ENCODE measurements around the gene TRMT61B. TPM values are rescaled to one million over a fixed set of nuclear protein-coding genes. Genes with fewer than 3 reads are reported as not detected.

The TRMT61B gene
- total RNA-seq, 2 donors from 2014 or later = 11.2 to 12.4 TPM

DNA sequence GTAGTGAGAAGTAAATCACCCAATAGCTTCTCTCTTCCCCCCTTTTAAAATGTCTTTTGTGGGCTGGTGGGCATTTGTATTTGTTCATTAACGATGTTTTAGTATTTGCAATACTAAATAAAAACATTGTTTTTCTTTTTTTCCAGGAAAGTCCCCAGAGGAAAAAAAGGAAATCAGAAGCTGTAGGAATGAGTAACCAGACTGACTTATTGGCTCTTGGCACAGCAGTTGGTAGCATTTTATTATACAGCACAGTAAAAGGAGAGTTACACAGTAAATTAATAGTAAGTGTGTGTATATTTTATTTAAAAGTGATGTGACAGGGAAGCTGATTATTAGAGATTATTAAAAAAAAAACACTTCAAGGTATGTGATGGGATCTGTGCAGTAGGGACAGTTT lies 31.7 kb upstream of the TRMT61B start:
- Histone ChIP-seq H3K27me3 (no peaks in the 10 kb centered on the region), H3K9me3 (no peaks in the 10 kb centered on the region), H3K36me3 (no peaks in the 10 kb centered on the region), H3K27ac (no peak overlapping the region), H3K4me1 (no peaks in the 10 kb centered on the region), H3K4me3 (no peak overlapping the region), H3K9ac (ENCODE audit: low read depth in 2 of 2, low read length in 2 of 2) (no peak overlapping the region)
- TF ChIP-seq, protein P1, sequence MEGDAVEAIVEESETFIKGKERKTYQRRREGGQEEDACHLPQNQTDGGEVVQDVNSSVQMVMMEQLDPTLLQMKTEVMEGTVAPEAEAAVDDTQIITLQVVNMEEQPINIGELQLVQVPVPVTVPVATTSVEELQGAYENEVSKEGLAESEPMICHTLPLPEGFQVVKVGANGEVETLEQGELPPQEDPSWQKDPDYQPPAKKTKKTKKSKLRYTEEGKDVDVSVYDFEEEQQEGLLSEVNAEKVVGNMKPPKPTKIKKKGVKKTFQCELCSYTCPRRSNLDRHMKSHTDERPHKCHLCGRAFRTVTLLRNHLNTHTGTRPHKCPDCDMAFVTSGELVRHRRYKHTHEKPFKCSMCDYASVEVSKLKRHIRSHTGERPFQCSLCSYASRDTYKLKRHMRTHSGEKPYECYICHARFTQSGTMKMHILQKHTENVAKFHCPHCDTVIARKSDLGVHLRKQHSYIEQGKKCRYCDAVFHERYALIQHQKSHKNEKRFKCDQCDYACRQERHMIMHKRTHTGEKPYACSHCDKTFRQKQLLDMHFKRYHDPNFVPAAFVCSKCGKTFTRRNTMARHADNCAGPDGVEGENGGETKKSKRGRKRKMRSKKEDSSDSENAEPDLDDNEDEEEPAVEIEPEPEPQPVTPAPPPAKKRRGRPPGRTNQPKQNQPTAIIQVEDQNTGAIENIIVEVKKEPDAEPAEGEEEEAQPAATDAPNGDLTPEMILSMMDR (IDR thresholded peaks at IDR 0.05) = no peak
- no peak for DNase-seq
- intact Hi-C loops (cut with DNase I) = no loop called here

DNA sequence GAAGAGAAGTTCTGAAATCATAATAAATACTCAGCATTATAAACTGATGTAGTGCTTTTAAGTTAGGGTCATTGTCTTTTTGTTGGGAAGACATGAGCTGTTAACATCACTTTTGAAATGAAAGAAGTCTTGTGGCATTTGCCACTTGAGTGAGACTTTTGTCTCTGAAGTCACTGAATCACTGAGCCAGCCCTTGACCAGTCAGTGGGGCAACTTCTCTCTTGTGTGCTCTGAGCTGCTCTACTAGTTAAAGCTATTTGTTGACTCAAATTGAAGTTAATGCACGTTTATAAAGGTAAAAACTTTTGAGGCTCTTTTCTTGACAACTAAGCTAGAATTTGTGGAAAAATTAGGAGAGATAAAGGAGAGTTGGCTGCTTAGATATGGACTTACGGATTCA lies 31.1 kb upstream of the TRMT61B start:
- Histone ChIP-seq H3K27ac (no peak overlapping the region), H3K9me3 (no peaks in the 10 kb centered on the region), H3K4me3 (no peak overlapping the region), H3K4me1 (no peaks in the 10 kb centered on the region), H3K9ac (ENCODE audit: low read depth in 2 of 2, low read length in 2 of 2) (no peak overlapping the region), H3K27me3 (no peaks in the 10 kb centered on the region), H3K36me3 (no peaks in the 10 kb centered on the region)
- TF ChIP-seq, protein P1 (IDR thresholded peaks at IDR 0.05) = no peak
- intact Hi-C loops (cut with DNase I) = no loop called here
- DNase-seq = no peak

DNA sequence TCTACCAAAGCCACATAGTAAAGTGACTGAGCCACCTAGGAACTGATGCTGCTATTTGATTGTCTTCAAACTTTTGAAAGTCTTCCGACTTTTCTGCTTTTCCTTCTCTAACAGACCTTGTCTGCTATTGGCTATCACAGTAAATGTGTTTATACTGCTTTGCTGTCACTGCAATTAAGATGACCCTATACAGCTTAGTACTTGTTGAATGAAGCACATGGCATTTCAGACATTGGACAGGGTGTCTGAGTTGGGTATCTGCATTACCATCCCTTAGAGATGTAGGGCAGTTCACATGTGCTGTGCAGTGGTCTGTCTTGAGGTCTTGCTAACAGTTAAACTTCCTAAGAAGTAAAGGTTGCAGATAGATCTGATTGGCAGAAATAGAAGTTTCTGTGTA lies 27.9 kb upstream of the TRMT61B start:
- intact Hi-C loops (cut with DNase I) = no loop called here
- H3K27me3 ChIP-seq = no peaks in the 10 kb centered on the region

DNA sequence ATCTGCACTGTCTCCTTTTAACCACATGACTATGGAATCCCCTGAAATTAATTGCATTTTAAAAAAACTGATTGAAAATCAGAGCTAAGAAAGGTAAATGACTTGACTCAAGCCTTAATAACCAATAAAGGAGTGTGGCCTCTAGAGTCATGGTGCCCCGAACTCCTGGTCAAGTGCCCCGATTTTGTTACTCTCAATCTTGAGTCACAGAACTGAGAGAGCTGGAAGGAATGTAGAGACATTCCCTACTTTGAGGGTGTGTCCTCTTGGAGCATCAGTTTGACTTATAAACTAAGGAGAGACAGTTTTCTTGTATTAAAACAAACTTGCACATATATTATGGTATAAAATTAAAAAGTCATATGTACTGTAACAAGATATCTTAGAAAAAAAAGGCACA lies 26.8 kb upstream of the TRMT61B start:
- Histone ChIP-seq H3K9me3 (no peaks in the 10 kb centered on the region), H3K9ac (ENCODE audit: low read depth in 2 of 2, low read length in 2 of 2) (no peak overlapping the region), H3K4me1 (no peaks in the 10 kb centered on the region), H3K4me3 (no peak overlapping the region), H3K27me3 (no peaks in the 10 kb centered on the region), H3K36me3 (no peaks in the 10 kb centered on the region), H3K27ac (no peak overlapping the region)
- DNase-seq = no peak
- intact Hi-C loops (cut with DNase I) = no loop called here
- TF ChIP-seq, protein P1 (IDR thresholded peaks at IDR 0.05) = no peak

More for the DNA sequence above, 27.9 kb upstream of the TRMT61B start:
- no peaks in the 10 kb centered on the region for H3K9me3 ChIP-seq
- no peaks in the 10 kb centered on the region for H3K36me3 ChIP-seq
- H3K4me1 ChIP-seq = no peaks in the 10 kb centered on the region
- no peak overlapping the region for H3K4me3 ChIP-seq
- DNase-seq = no peak
- H3K9ac ChIP-seq (ENCODE audit: low read depth in 2 of 2, low read length in 2 of 2) = no peak overlapping the region
- no peak overlapping the region for H3K27ac ChIP-seq
- TF ChIP-seq, protein P1 (IDR thresholded peaks at IDR 0.05) = no peak

DNA sequence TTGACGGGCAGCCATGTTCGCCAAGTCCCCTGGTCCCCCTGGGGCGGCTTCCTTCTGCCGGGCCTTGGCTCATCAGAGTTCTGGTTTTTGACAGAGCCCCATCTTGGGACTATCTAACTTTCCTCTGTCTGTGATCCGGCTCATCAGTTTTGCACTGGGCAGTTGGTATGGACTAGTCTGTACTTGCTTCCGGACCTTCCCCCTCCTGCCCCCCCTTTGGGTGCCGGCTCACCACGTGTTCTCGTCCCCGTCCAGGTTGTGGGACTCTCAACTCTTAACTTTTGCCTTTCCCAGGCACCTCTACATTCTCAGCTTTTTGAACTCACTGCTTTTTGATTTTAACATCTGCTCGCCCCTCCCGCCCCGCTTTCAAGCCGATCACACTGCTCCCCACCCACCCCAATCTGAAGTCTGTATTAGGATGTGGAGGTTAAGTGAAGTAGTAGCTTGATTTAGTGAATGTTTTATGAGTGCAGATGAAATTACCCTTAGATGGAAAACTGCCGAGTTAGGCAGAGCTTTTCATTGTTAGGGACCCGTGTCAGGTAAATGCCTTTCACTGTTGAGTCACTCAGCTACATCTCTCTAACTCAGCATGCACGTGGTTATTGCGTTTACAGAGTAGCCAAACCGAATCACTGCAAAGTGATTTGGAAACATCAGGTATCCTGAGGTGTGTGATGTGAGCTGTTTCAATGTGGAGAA lies 25.2 kb upstream of the TRMT61B start:
- TF ChIP-seq, protein P1 (IDR thresholded peaks at IDR 0.05) = no peak
- H3K4me3 ChIP-seq = peak overlapping the region; percentile 91
- intact Hi-C loops (cut with DNase I) = no loop called here
- peak overlapping the region; percentile 74 for H3K27ac ChIP-seq
- DNase-seq = peak; percentile 50
- H3K36me3 ChIP-seq = no peaks in the 10 kb centered on the region
- no peaks in the 10 kb centered on the region for H3K9me3 ChIP-seq
- H3K27me3 ChIP-seq = no peaks in the 10 kb centered on the region
- peak overlapping the region; percentile 81 to 94 for H3K9ac ChIP-seq (ENCODE audit: low read depth in 2 of 2, low read length in 2 of 2)
- no peaks in the 10 kb centered on the region for H3K4me1 ChIP-seq

All from colonic mucosa (tissue), 4 donors.